Chondrocyte (in vitro differentiated cells): Measurements from ENCODE around the gene AK9. TPM values are rescaled to one million over a fixed set of nuclear protein-coding genes. Genes with fewer than 3 reads are reported as not detected.
A peak's percentile ranks its signal among the peaks of the same experiment; 100 is the strongest.
"Not testable (repeated sequence)": the region's sequence is repeated elsewhere in the genome, so short reads cannot be mapped to it uniquely, and the experiment has no call there.

ENCODE experiments used
- DNase-seq: peaks from one replicate; pipeline ENCODE4 v3.0.0; 2021; ENCODE audit warnings: mixed read lengths, low spot score
- H3K27ac Mint-ChIP-seq: one replicate; pipeline ENCODE4 v1.8.0; 2021; ENCODE audit warnings: mild to moderate bottlenecking, moderate library complexity, mixed read lengths; ENCODE audit not compliant: unreplicated experiment
- H3K27me3 Mint-ChIP-seq: 2 replicates; pipeline ENCODE4 v1.8.0; 2021; ENCODE audit warnings: low read depth, mixed read lengths
- H3K36me3 Mint-ChIP-seq: 2 replicates; pipeline ENCODE4 v1.8.0; 2021; ENCODE audit warnings: low read depth, mixed read lengths
- H3K4me1 Mint-ChIP-seq: 2 replicates; pipeline ENCODE4 v1.8.0; 2021; ENCODE audit warnings: low read depth, mild to moderate bottlenecking, mixed read lengths
- H3K4me3 Mint-ChIP-seq: one replicate; pipeline ENCODE4 v1.8.0; 2021; ENCODE audit warnings: mild to moderate bottlenecking, moderate library complexity, mixed read lengths; ENCODE audit not compliant: unreplicated experiment
- H3K9me3 Mint-ChIP-seq: 2 replicates; pipeline ENCODE4 v1.8.0; 2021; ENCODE audit warnings: low read depth, mixed read lengths
- CTCF ChIP-seq: fragments of 200-600 bp; sonication (generic); IDR thresholded peaks from 2 replicates; pipeline ENCODE4 v1.5.0; 2021; ENCODE audit warnings: antibody characterized with exemption, mild to moderate bottlenecking, moderate library complexity
- total RNA-seq: library from RNA; stranded (reverse); gene quantifications from 3 replicates; pipeline ENCODE4 v1.2.1, GENCODE V29; 2021

The AK9 gene
- total RNA-seq, 1 donor from 2014 or later = 4.4 TPM

- no peaks in the 10 kb centered on the region for H3K27me3 Mint-ChIP-seq
- H3K4me1 Mint-ChIP-seq = peaks cover 6% of the 10 kb centered on the region
- peaks cover 9% of the 10 kb centered on the region for H3K36me3 Mint-ChIP-seq
- no peak for DNase-seq
- H3K4me3 Mint-ChIP-seq = no peak overlapping the region
- peaks cover 31% of the 10 kb centered on the region for H3K9me3 Mint-ChIP-seq
- H3K27ac Mint-ChIP-seq = no peak overlapping the region
- TF ChIP-seq CTCF = no peak
Measured at GRCh38 chr6:109713097-109713496, 22.1 kb upstream of the AK9 start.

GRCh38 chr6:109708099-109708498 is 17.1 kb upstream of the AK9 start:
- not testable (repeated sequence) for DNase-seq, H3K27me3 Mint-ChIP-seq, H3K4me1 Mint-ChIP-seq, H3K27ac Mint-ChIP-seq, H3K4me3 Mint-ChIP-seq, H3K36me3 Mint-ChIP-seq
- H3K9me3 Mint-ChIP-seq = peaks cover 32% of the 10 kb centered on the region

- no peak overlapping the region for H3K4me3 Mint-ChIP-seq
- H3K36me3 Mint-ChIP-seq = peaks cover 7% of the 10 kb centered on the region
- H3K27me3 Mint-ChIP-seq = no peaks in the 10 kb centered on the region
- H3K4me1 Mint-ChIP-seq = peaks cover 3% of the 10 kb centered on the region
- peaks cover 25% of the 10 kb centered on the region for H3K9me3 Mint-ChIP-seq
- no peak for TF ChIP-seq CTCF
- DNase-seq = no peak
- no peak overlapping the region for H3K27ac Mint-ChIP-seq
Measured at GRCh38 chr6:109706513-109706912, 15.5 kb upstream of the AK9 start.

- Mint-ChIP-seq H3K9me3 (peaks cover 20% of the 10 kb centered on the region), H3K4me3 (no peak overlapping the region), H3K4me1 (peaks cover 3% of the 10 kb centered on the region)
Measured at GRCh38 chr6:109705258-109705657, 14.3 kb upstream of the AK9 start.

GRCh38 chr6:109702791-109703190 is 11.8 kb upstream of the AK9 start:
- Mint-ChIP-seq H3K4me1 (peaks cover 3% of the 10 kb centered on the region), H3K27ac (no peak overlapping the region), H3K36me3 (no peaks in the 10 kb centered on the region), H3K9me3 (no peaks in the 10 kb centered on the region), H3K4me3 (no peak overlapping the region), H3K27me3 (no peaks in the 10 kb centered on the region)
- no peak for TF ChIP-seq CTCF
- no peak for DNase-seq

More at GRCh38 chr6:109705258-109705657, 14.3 kb upstream of the AK9 start:
- H3K27ac Mint-ChIP-seq = no peak overlapping the region
- peaks cover 7% of the 10 kb centered on the region for H3K36me3 Mint-ChIP-seq
- peak; percentile 100 for TF ChIP-seq CTCF
- DNase-seq = no peak
- H3K27me3 Mint-ChIP-seq = no peaks in the 10 kb centered on the region

GRCh38 chr6:109701774-109702173 is 10.8 kb upstream of the AK9 start:
- Mint-ChIP-seq H3K27me3 (no peaks in the 10 kb centered on the region), H3K4me1 (peaks cover 8% of the 10 kb centered on the region), H3K4me3 (no peak overlapping the region), H3K36me3 (no peaks in the 10 kb centered on the region), H3K9me3 (no peaks in the 10 kb centered on the region), H3K27ac (no peak overlapping the region)
- no peak for DNase-seq
- TF ChIP-seq CTCF = no peak
